Measurements from ENCODE around the gene BCAS3.

Gene BCAS3

DNA sequence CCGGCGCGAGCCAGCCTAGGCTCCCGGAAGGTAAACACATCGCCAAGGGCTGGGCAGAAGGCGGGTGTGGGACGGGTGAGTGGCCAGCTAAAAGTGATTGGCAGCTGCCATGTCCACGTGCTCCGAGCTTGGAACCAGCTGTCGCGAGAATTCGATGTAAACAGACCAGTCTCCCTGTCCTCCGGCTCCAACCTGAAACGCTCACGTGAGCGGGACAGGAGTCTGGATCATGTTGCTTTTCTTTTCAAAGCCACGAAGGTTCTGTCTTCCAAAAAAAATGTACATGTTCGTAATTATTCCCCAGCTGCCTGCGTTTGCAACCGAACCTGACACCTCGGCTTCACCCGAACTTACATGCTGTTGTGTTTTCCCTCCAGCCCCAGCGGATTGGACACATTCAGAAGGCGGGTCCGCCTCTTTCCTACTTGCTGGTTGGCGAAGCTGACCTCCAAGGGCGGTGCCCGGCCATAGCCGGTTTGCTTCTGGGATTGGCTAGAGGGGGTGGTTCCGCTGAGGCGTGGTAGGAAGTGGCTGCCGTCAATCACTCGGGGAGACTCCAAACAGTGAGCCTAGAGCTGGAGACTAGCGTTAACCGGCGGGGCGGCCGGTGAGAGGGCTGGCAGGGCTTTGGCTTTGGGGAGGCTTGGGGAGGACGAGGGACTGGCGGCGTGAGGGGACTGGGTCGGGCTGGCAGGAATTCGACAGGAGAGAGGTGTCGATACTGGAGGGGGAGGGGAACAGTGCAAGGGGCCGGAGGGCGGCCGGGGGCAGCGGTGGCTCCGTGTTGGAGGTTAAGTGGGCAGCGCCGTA lies at the start of gene BCAS3:
TSS of gene BCAS3 (plus strand) at position 544 of the 810 bp plus-strand sequence.
- peak within 1 kb of the TSS; percentile 36 for H3K27ac ChIP-seq
- TF ChIP-seq, protein P1, sequence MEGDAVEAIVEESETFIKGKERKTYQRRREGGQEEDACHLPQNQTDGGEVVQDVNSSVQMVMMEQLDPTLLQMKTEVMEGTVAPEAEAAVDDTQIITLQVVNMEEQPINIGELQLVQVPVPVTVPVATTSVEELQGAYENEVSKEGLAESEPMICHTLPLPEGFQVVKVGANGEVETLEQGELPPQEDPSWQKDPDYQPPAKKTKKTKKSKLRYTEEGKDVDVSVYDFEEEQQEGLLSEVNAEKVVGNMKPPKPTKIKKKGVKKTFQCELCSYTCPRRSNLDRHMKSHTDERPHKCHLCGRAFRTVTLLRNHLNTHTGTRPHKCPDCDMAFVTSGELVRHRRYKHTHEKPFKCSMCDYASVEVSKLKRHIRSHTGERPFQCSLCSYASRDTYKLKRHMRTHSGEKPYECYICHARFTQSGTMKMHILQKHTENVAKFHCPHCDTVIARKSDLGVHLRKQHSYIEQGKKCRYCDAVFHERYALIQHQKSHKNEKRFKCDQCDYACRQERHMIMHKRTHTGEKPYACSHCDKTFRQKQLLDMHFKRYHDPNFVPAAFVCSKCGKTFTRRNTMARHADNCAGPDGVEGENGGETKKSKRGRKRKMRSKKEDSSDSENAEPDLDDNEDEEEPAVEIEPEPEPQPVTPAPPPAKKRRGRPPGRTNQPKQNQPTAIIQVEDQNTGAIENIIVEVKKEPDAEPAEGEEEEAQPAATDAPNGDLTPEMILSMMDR (IDR thresholded peaks at IDR 0.05) = no peak
- TF ChIP-seq ZFX (IDR thresholded peaks at IDR 0.05; ENCODE audit: borderline replicate concordance) = no peak

DNA sequence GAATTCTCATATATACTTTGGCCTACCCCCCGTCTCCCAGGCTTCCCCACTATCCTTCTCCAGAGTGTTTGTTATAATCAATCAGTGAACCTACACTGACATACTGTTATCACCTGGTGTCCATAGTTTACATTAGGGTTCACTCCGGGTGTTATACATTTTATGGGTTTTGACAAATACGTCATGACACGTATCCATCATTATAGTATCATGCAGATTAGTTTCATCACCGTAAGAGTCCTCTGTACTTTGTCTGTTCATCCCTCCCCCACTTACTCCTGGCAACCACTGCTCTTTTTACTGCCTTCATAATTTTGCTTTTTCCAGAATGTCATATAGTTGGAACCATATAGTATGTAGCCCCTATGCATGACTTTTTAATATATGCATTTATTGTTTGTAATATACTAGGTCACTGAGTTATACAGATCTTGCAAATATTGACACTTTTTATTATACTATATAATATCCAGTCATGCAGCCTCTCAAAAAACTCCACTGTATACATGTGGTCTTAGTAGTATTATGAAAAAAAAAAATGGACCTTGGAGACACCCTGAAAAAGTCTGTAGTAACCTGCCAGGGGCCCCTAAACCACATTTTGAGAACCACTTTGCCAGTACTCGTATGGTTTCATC lies 49.3 kb upstream of the BCAS3 start:
- H3K27ac ChIP-seq = no peak overlapping the region
- TF ChIP-seq, protein P1 (IDR thresholded peaks at IDR 0.05) = no peak
- TF ChIP-seq ZFX (IDR thresholded peaks at IDR 0.05; ENCODE audit: borderline replicate concordance) = no peak

DNA sequence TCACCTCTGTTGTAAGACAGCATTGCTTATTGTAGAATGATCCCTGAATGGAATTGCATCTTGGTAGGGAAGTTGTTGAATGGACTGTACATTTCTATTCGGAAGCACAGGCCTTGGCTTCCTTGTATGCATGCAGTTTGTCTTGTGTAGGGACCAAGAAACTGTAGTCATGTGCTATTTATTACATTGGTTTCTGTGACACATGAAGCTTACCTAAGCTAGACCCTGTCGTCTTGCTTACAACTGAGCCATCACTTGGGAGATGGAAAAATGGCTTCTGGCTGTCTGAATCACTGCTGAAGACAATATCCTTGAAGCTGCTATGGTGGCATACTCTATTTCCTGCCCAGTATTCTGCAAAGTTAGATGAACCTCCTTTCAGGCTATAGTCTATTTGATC lies 48.5 kb upstream of the BCAS3 start:
- TF ChIP-seq, protein P1 (IDR thresholded peaks at IDR 0.05) = no peak
- no peak for TF ChIP-seq ZFX (IDR thresholded peaks at IDR 0.05; ENCODE audit: borderline replicate concordance)
- H3K27ac ChIP-seq = no peak overlapping the region

DNA sequence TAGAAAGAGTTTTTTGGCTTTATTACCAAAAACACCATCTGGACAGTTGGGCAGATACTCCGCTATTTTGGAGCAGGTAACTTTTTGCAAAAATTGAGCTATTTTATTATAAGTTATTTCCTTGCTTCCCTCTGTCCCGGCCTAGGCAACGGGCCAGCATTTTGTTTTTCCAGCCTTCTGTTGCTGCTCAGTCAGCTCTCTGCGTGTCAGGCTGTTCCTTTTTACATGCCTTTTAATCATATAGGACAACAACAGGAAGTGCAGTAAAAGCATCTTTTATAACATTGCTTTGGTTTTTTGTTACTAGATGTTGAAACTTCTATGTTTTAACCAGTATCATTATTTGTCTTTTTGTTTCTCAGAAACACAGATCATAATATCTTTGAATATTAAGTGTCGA lies 47.3 kb upstream of the BCAS3 start:
- H3K27ac ChIP-seq = peak overlapping the region; percentile 13; the same call in 1 of the 2 replicates
- TF ChIP-seq, protein P1 (IDR thresholded peaks at IDR 0.05) = no peak
- TF ChIP-seq ZFX (IDR thresholded peaks at IDR 0.05; ENCODE audit: borderline replicate concordance) = no peak

DNA sequence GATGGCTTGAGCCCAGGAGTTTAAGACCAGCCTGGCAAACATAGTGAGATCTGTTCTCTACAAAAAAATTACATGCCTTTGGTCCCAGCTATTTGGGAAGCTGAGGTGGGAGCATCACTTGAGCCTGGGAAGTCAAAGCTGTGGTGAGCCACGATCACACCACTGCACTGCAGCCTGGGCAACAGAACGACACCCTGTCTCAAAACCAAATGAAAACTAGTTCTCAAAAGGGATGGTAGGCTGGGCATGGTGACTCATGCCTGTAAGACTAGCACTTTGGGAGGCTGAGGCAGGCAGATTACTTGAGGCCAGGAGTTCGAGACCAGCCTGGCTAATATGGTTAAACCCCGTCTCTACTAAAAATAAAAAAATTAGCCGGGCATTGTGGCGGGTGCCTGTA lies 46.5 kb upstream of the BCAS3 start:
- H3K27ac ChIP-seq = no peak overlapping the region
- no peak for TF ChIP-seq ZFX (IDR thresholded peaks at IDR 0.05; ENCODE audit: borderline replicate concordance)

DNA sequence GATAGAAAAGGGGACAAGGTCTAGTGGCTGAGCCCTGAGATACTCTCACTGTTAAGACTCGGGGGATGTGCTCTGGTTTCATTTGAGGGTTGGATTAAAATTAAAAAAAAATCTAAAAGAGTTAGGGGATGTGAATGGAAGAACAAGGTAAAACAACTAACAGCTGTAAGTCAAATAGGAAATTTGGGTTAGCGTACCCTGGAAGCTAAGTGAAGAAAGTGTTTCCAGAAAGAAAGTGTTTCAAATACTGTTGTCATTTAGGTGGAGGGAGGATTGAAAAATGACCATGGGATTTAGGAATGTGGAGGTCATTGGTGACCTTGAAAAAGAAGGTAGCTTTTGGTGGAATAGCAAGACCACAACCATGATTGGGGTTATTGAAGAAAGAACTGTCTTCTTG lies 40.0 kb upstream of the BCAS3 start:
- no peak for TF ChIP-seq ZFX (IDR thresholded peaks at IDR 0.05; ENCODE audit: borderline replicate concordance)
- TF ChIP-seq, protein P1 (IDR thresholded peaks at IDR 0.05) = no peak
- peak overlapping the region; percentile 18; the same call in 1 of the 2 replicates for H3K27ac ChIP-seq

DNA sequence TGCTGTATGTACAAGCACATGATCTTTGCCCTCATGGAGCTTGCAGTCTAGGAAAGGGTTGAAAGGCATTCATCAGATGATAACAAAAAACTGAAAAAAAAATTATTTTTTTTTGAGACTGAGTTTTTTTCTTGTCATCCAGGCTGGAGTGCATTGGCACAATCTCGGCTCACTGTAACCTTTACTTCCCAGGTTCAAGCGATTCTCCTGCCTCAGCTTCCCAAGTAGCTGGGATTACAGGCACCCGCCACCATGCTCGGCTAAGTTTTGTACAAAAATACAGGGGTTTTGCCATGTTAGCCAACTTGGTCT lies 38.7 kb upstream of the BCAS3 start:
- TF ChIP-seq ZFX (IDR thresholded peaks at IDR 0.05; ENCODE audit: borderline replicate concordance) = no peak
- TF ChIP-seq, protein P1 (IDR thresholded peaks at IDR 0.05) = peak; percentile 66
- no peak overlapping the region for H3K27ac ChIP-seq
